OCI-LY3 (cell line): Measurements from ENCODE around the gene RTBDN.

ENCODE experiments used
- CTCF ChIP-seq: fragments of 200-600, 300-600 bp; sonication (generic); IDR thresholded peaks from 2 replicates; pipeline ENCODE4 v1.5.1; 2014; ENCODE audit warnings: antibody characterized with exemption, low read length, low read depth
- EZH2phosphoT487 ChIP-seq: fragments of 200-600 bp; shearing (Covaris generic); IDR thresholded peaks from 2 replicates; pipeline ENCODE4 v1.6.1; 2018; ENCODE audit warnings: antibody characterized with exemption, mixed run types, low read depth

DNA sequence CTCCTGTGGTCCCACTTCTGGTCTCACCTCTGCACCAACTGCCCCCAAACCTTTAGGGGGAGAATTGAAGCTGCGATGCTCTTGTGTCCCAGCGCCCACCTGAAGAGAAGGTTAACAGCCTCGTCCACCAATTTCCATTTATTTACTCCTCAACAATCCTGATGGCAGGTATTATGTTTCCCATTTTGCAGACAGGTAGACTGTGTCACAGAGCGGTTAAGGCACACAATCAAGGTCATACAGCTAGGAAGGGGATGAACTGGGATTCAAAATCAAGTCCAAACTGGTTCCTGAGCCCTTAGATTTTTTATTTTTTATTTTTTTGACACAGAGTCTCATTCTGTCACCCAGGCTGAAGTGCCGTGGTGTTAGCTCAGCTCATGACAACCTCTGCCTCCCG is 40.7 kb upstream of the RTBDN start:
- TF ChIP-seq CTCF (no peak), EZH2phosphoT487 (no peak)
